HEK293 (cell line): ENCODE data around the gene INO80B.
A peak's percentile ranks its signal among the peaks of the same experiment; 100 is the strongest.

ENCODE experiments used
- EGR2 ChIP-seq: fragments of 450-650 bp; formaldehyde crosslinking; IDR thresholded peaks from 2 replicates; pipeline ENCODE4 v1.5.1; 2016; ENCODE audit warnings: low read depth, missing biosample characterization, missing genetic modification characterization
- HOXA7 ChIP-seq: sonication (generic); formaldehyde crosslinking; IDR thresholded peaks from 2 replicates; pipeline ENCODE4 v1.8.1; 2022; ENCODE audit warnings: missing genetic modification reagents, borderline replicate concordance
- IKZF3 ChIP-seq: fragments of 450-650 bp; IDR thresholded peaks from 2 replicates; pipeline ENCODE4 v1.5.0; 2018; ENCODE audit warnings: missing biosample characterization, mild to moderate bottlenecking, missing genetic modification characterization, moderate library complexity
- KLF8 ChIP-seq: fragments of 450-650 bp; formaldehyde crosslinking; IDR thresholded peaks from 2 replicates; pipeline ENCODE4 v1.5.1; 2016; ENCODE audit warnings: missing biosample characterization, missing genetic modification characterization
- PRDM10 ChIP-seq: fragments of 450-650 bp; formaldehyde crosslinking; IDR thresholded peaks from 2 replicates; pipeline ENCODE4 v1.5.1; 2016; ENCODE audit warnings: missing biosample characterization, missing genetic modification characterization
- SP7 ChIP-seq: fragments of 450-650 bp; formaldehyde crosslinking; IDR thresholded peaks from 2 replicates; pipeline ENCODE4 v1.5.1; 2016; ENCODE audit warnings: missing biosample characterization, missing genetic modification characterization
- YY1 ChIP-seq: fragments of 450-650 bp; formaldehyde crosslinking; IDR thresholded peaks from 2 replicates; pipeline ENCODE4 v1.5.1; 2018; ENCODE audit warnings: missing biosample characterization, missing genetic modification characterization
- YY2 ChIP-seq: fragments of 450-650 bp; formaldehyde crosslinking; IDR thresholded peaks from 2 replicates; pipeline ENCODE4 v1.5.1; 2016; ENCODE audit warnings: missing biosample characterization, missing genetic modification characterization
- ZBTB10 ChIP-seq: fragments of 450-650 bp; formaldehyde crosslinking; IDR thresholded peaks from 2 replicates; pipeline ENCODE4 v1.5.1; 2016; ENCODE audit warnings: missing biosample characterization, missing genetic modification characterization
- ZBTB17 ChIP-seq: fragments of 450-650 bp; formaldehyde crosslinking; IDR thresholded peaks from 2 replicates; pipeline ENCODE4 v1.5.1; 2016; ENCODE audit warnings: missing biosample characterization, missing genetic modification characterization
- ZBTB20 ChIP-seq: fragments of 450-650 bp; formaldehyde crosslinking; IDR thresholded peaks from 2 replicates; pipeline ENCODE4 v1.5.1; 2016; ENCODE audit warnings: missing biosample characterization, missing genetic modification characterization
- ZFP3 ChIP-seq: fragments of 450-650 bp; formaldehyde crosslinking; IDR thresholded peaks from 2 replicates; pipeline ENCODE4 v1.5.1; 2016; ENCODE audit warnings: low read depth, missing biosample characterization, missing genetic modification characterization
- ZNF114 ChIP-seq: fragments of 450-650 bp; formaldehyde crosslinking; IDR thresholded peaks from 2 replicates; pipeline ENCODE4 v1.5.0; 2017; ENCODE audit warnings: missing biosample characterization, missing genetic modification characterization
- ZNF169 ChIP-seq: fragments of 450-650 bp; formaldehyde crosslinking; IDR thresholded peaks from 2 replicates; pipeline ENCODE4 v1.5.1; 2016; ENCODE audit warnings: missing biosample characterization, missing genetic modification characterization
- ZNF174 ChIP-seq: fragments of 450-650 bp; formaldehyde crosslinking; IDR thresholded peaks from 2 replicates; pipeline ENCODE4 v1.5.0; 2017; ENCODE audit warnings: missing biosample characterization, mild to moderate bottlenecking, missing genetic modification characterization
- ZNF221 ChIP-seq: fragments of 450-650 bp; formaldehyde crosslinking; IDR thresholded peaks from 2 replicates; pipeline ENCODE4 v1.5.1; 2017; ENCODE audit warnings: missing biosample characterization, missing genetic modification characterization, borderline replicate concordance
- ZNF223 ChIP-seq: fragments of 450-650 bp; formaldehyde crosslinking; IDR thresholded peaks from 2 replicates; pipeline ENCODE4 v1.5.1; 2016; ENCODE audit warnings: missing biosample characterization, missing genetic modification characterization
- ZNF341 ChIP-seq: fragments of 450-650 bp; formaldehyde crosslinking; IDR thresholded peaks from 2 replicates; pipeline ENCODE4; 2016; ENCODE audit warnings: low read depth, missing biosample characterization, missing genetic modification characterization
- ZNF426 ChIP-seq: fragments of 450-650 bp; formaldehyde crosslinking; IDR thresholded peaks from 2 replicates; pipeline ENCODE4 v1.5.1; 2017; ENCODE audit warnings: missing biosample characterization, missing genetic modification characterization, mild to moderate bottlenecking, inconsistent platforms, moderate library complexity
- ZNF433 ChIP-seq: fragments of 450-650 bp; formaldehyde crosslinking; IDR thresholded peaks from 2 replicates; pipeline ENCODE4 v1.5.1; 2016; ENCODE audit warnings: missing biosample characterization, missing genetic modification characterization, low read depth
- ZNF501 ChIP-seq: fragments of 450-650 bp; formaldehyde crosslinking; IDR thresholded peaks from 2 replicates; pipeline ENCODE4 v1.5.1; 2016; ENCODE audit warnings: missing biosample characterization, missing genetic modification characterization
- ZNF521 ChIP-seq: fragments of 450-650 bp; formaldehyde crosslinking; IDR thresholded peaks from 2 replicates; pipeline ENCODE4 v1.5.1; 2017; ENCODE audit warnings: missing biosample characterization, mild to moderate bottlenecking, missing genetic modification characterization
- ZNF600 ChIP-seq: fragments of 450-650 bp; formaldehyde crosslinking; IDR thresholded peaks from 2 replicates; pipeline ENCODE4 v1.5.1; 2016; ENCODE audit warnings: missing biosample characterization, missing genetic modification characterization
- ZNF629 ChIP-seq: fragments of 450-650 bp; formaldehyde crosslinking; IDR thresholded peaks from 2 replicates; pipeline ENCODE4 v1.5.1; 2017; ENCODE audit warnings: missing biosample characterization, missing genetic modification characterization
- ZNF654 ChIP-seq: fragments of 450-650 bp; formaldehyde crosslinking; IDR thresholded peaks from 2 replicates; pipeline ENCODE4 v1.5.1; 2016; ENCODE audit warnings: low read depth, missing biosample characterization, missing genetic modification characterization
- ZNF670 ChIP-seq: fragments of 450-650 bp; formaldehyde crosslinking; IDR thresholded peaks from 2 replicates; pipeline ENCODE4 v1.5.1; 2016; ENCODE audit warnings: missing biosample characterization, missing genetic modification characterization, low read depth
- ZNF707 ChIP-seq: fragments of 450-650 bp; formaldehyde crosslinking; IDR thresholded peaks from 2 replicates; pipeline ENCODE4 v1.5.1; 2016; ENCODE audit warnings: missing biosample characterization, missing genetic modification characterization
- ZNF76 ChIP-seq: fragments of 450-650 bp; formaldehyde crosslinking; IDR thresholded peaks from 2 replicates; pipeline ENCODE4; 2016; ENCODE audit warnings: low read depth, missing biosample characterization, missing genetic modification characterization, borderline replicate concordance
- ZNF830 ChIP-seq: fragments of 450-650 bp; IDR thresholded peaks from 2 replicates; pipeline ENCODE4 v1.5.0; 2018; ENCODE audit warnings: missing biosample characterization, missing genetic modification characterization, low read depth, mild to moderate bottlenecking, moderate library complexity
- ZNF843 ChIP-seq: fragments of 450-650 bp; formaldehyde crosslinking; IDR thresholded peaks from 2 replicates; pipeline ENCODE4 v1.5.1; 2016; ENCODE audit warnings: missing biosample characterization, missing genetic modification characterization
- ZSCAN30 ChIP-seq: fragments of 450-650 bp; IDR thresholded peaks from 2 replicates; pipeline ENCODE4 v1.5.1; 2018; ENCODE audit warnings: missing biosample characterization, mild to moderate bottlenecking, missing genetic modification characterization, moderate library complexity
- TF ChIP-seq, protein P1 (sequence below): fragments of 450-650 bp; formaldehyde crosslinking; IDR thresholded peaks from 2 replicates; pipeline ENCODE4; 2016; ENCODE audit warnings: missing biosample characterization, missing genetic modification characterization

INO80B gene

DNA sequence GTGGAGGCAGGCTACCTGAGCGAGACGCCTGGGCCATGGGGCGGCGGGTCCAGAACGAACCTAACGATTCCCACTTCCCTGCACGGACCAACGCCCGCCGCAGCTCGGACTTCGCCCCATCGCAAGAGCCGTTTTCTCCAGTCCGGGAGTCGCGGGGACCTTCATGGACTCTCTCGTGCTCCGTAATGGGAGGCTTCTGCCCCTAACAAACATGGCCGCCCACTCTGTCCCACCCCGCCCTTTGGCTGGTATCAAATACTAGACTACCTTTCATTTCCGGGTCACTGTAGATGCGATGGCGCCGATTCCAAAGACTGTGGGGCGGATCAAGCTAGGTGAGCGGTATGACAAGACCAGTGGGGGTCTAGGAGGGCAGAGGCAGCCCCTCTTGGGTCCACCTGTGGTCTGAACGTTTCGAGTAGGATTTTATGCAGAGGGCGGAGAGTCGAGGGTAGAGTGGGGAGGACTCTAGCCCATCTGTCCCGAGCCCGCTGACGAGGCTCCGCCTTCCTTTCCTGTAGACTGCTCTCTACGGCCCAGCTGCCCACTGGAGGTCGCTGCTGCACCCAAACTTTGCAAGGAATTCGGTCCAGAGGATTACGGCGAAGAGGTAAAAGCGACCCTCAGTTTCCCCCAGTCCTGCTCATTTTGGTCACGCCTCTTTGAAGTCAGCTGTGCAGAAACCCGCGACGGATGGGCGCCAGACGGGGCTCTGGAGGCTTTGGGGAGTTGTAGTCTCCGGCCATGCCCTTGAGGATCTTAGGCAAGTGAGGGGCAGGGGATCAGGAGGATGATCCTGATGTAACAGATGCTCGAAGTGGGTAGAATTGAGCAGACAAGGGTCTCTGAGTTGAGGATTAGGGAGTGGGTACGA lies 28.2 kb downstream of the INO80B start, which contains the start of the genes CCDC142 and TTC31 (continued):
- peak; percentile 71 for TF ChIP-seq ZNF654
- TF ChIP-seq HOXA7 (CRISPR knock-in tag) = no peak
- no peak for TF ChIP-seq ZNF707
- peak; percentile 67; the same call in 1 of the 2 replicates for TF ChIP-seq ZNF600 (tag by site-specific recombination)
- peak; percentile 3; the same call in 1 of the 2 replicates for TF ChIP-seq EGR2
- no peak for TF ChIP-seq ZNF830
- no peak for TF ChIP-seq ZNF223 (tag by site-specific recombination)
- peak; percentile 10 for TF ChIP-seq ZSCAN30
- no peak for TF ChIP-seq ZFP3 (tag by site-specific recombination)
- peak; percentile 64; the same call in 1 of the 2 replicates for TF ChIP-seq ZBTB20 (tag by site-specific recombination)
- TF ChIP-seq ZNF341 (tag by site-specific recombination) = peak; percentile 82
- TF ChIP-seq ZNF501 (tag by site-specific recombination) = peak; percentile 82; the same call in 1 of the 2 replicates
- peak; percentile 62; the same call in 1 of the 2 replicates for TF ChIP-seq ZNF629 (tag by site-specific recombination)
- TF ChIP-seq ZNF76 (tag by site-specific recombination) = peak; percentile 74
- TF ChIP-seq, protein P1, sequence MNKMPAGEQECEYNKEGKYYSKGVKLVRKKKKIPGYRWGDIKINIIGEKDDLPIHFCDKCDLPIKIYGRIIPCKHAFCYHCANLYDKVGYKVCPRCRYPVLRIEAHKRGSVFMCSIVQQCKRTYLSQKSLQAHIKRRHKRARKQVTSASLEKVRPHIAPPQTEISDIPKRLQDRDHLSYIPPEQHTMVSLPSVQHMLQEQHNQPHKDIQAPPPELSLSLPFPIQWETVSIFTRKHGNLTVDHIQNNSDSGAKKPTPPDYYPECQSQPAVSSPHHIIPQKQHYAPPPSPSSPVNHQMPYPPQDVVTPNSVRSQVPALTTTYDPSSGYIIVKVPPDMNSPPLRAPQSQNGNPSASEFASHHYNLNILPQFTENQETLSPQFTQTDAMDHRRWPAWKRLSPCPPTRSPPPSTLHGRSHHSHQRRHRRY = no peak
- peak; percentile 97 for TF ChIP-seq ZBTB17
- TF ChIP-seq ZNF843 (tag by site-specific recombination) = no peak
- no peak for TF ChIP-seq ZNF169 (tag by site-specific recombination)
- TF ChIP-seq ZNF221 (tag by site-specific recombination) = no peak
- TF ChIP-seq ZNF174 (tag by site-specific recombination) = no peak
- TF ChIP-seq ZNF433 (tag by site-specific recombination) = no peak
- TF ChIP-seq ZNF670 = no peak
- TF ChIP-seq KLF8 (tag by site-specific recombination) = peak; percentile 94
- 0 out of 2 replicates have a peak, but pooled peaks have one; percentile 34 for TF ChIP-seq ZBTB10 (tag by site-specific recombination)
- peak; percentile 86 for TF ChIP-seq YY2
- 0 out of 2 replicates have a peak, but pooled peaks have one; percentile 35 for TF ChIP-seq IKZF3 (tag by site-specific recombination)
- TF ChIP-seq ZNF114 (tag by site-specific recombination) = no peak
- peak; percentile 85 for TF ChIP-seq PRDM10 (tag by site-specific recombination)
- TF ChIP-seq ZNF521 = no peak
- no peak for TF ChIP-seq ZNF426 (tag by site-specific recombination)
- peak; percentile 94 for TF ChIP-seq YY1 (tag by site-specific recombination)
- 0 out of 2 replicates have a peak, but pooled peaks have one; percentile 35 for TF ChIP-seq SP7 (tag by site-specific recombination)
